H9 (cell line): ENCODE measurements around the gene CASK. TPM values are rescaled to one million over a fixed set of nuclear protein-coding genes. Genes with fewer than 3 reads are reported as not detected.

Experiments used
- DNase-seq: peaks from one replicate; pipeline ENCODE4 v3.0.0-alpha.2; 2017
- H2AFZ ChIP-seq: one replicate; pipeline ENCODE4 v1.6.1; 2013; ENCODE audit warnings: mild to moderate bottlenecking, low read length, control low read depth, moderate library complexity
- H2AK5ac ChIP-seq: 2 replicates; pipeline ENCODE4 v1.6.1; 2013; ENCODE audit warnings: low read length, control low read depth, mixed read lengths; ENCODE audit not compliant: insufficient read length
- H2BK120ac ChIP-seq: one replicate; pipeline ENCODE4 v1.6.1; 2013; ENCODE audit warnings: low read depth, mild to moderate bottlenecking, low read length, control low read depth, inconsistent platforms; ENCODE audit not compliant: poor library complexity, severe bottlenecking
- H2BK12ac ChIP-seq: 2 replicates; pipeline ENCODE4 v1.6.1; 2013; ENCODE audit warnings: low read length, control low read depth, mixed read lengths, low read depth; ENCODE audit not compliant: insufficient read length
- H2BK15ac ChIP-seq: 2 replicates; pipeline ENCODE4 v1.6.1; 2013; ENCODE audit warnings: low read depth, low read length, control low read depth
- H2BK20ac ChIP-seq: one replicate; pipeline ENCODE4 v1.6.1; 2013; ENCODE audit warnings: low read depth, mild to moderate bottlenecking, low read length, control low read depth, inconsistent platforms; ENCODE audit not compliant: poor library complexity, severe bottlenecking
- H2BK5ac ChIP-seq: 2 replicates; pipeline ENCODE4 v1.6.1; 2013; ENCODE audit warnings: low read length, control low read depth, mixed read lengths; ENCODE audit not compliant: insufficient read length
- H3K14ac ChIP-seq: 2 replicates; pipeline ENCODE4 v1.6.1; 2013; ENCODE audit warnings: low read length, control low read depth; ENCODE audit not compliant: insufficient read depth
- H3K18ac ChIP-seq: 2 replicates; pipeline ENCODE4 v1.6.1; 2013; ENCODE audit warnings: low read depth, mild to moderate bottlenecking, mixed read lengths, low read length, control low read depth; ENCODE audit not compliant: insufficient read length
- H3K23ac ChIP-seq: 2 replicates; pipeline ENCODE4 v1.6.1; 2013; ENCODE audit warnings: low read length, control low read depth, mixed read lengths, low read depth; ENCODE audit not compliant: insufficient read length
- H3K23me2 ChIP-seq: 2 replicates; pipeline ENCODE4 v1.6.1; 2013; ENCODE audit warnings: low read depth, mild to moderate bottlenecking, mixed read lengths, low read length, control low read depth; ENCODE audit not compliant: insufficient read length, poor library complexity, severe bottlenecking
- H3K27ac ChIP-seq: 2 replicates; pipeline ENCODE4 v1.5.1; 2013; ENCODE audit warnings: low read length, control low read depth, mixed read lengths, low read depth; ENCODE audit not compliant: insufficient read length
- H3K27me3 ChIP-seq: 2 replicates; pipeline ENCODE4 v1.6.1; 2013; ENCODE audit warnings: low read length, control low read depth, inconsistent platforms; ENCODE audit not compliant: insufficient read depth
- H3K4ac ChIP-seq: 2 replicates; pipeline ENCODE4 v1.6.1; 2013; ENCODE audit warnings: low read depth, mild to moderate bottlenecking, control low read depth, inconsistent platforms, low read length, moderate library complexity
- H3K4me1 ChIP-seq: 2 replicates; pipeline ENCODE4 v1.6.1; 2013; ENCODE audit warnings: low read length, control low read depth, inconsistent platforms; ENCODE audit not compliant: insufficient read depth
- H3K4me2 ChIP-seq: 2 replicates; pipeline ENCODE4 v1.6.1; 2013; ENCODE audit warnings: low read length, control low read depth, mixed read lengths; ENCODE audit not compliant: insufficient read length, insufficient read depth
- H3K56ac ChIP-seq: 2 replicates; pipeline ENCODE4 v1.6.1; 2013; ENCODE audit warnings: low read depth, mild to moderate bottlenecking, mixed read lengths, low read length, control low read depth; ENCODE audit not compliant: insufficient read length
- H3K79me1 ChIP-seq: 2 replicates; pipeline ENCODE4 v1.6.1; 2013; ENCODE audit warnings: low read depth, mild to moderate bottlenecking, moderate library complexity, low read length, control low read depth, inconsistent platforms; ENCODE audit not compliant: insufficient read depth, poor library complexity, severe bottlenecking
- H3K79me2 ChIP-seq: 2 replicates; pipeline ENCODE4 v1.6.1; 2013; ENCODE audit warnings: low read length, control low read depth, inconsistent platforms; ENCODE audit not compliant: insufficient read depth
- H3K9ac ChIP-seq: 2 replicates; pipeline ENCODE4 v1.6.1; 2013; ENCODE audit warnings: low read length, control low read depth, mixed read lengths; ENCODE audit not compliant: insufficient read length; ENCODE audit errors: extremely low read depth
- H3K9me3 ChIP-seq: one replicate; pipeline ENCODE4 v1.6.1; 2013; ENCODE audit warnings: low read depth, low read length, inconsistent platforms; ENCODE audit not compliant: control insufficient read depth
- H3T11ph ChIP-seq: one replicate; pipeline ENCODE4 v1.6.1; 2013; ENCODE audit warnings: mild to moderate bottlenecking, low read length, control low read depth, inconsistent platforms
- H4K20me1 ChIP-seq: one replicate; pipeline ENCODE4 v1.6.1; 2013; ENCODE audit not compliant: control insufficient read depth, insufficient read length, insufficient read depth
- H4K5ac ChIP-seq: 2 replicates; pipeline ENCODE4 v1.6.1; 2013; ENCODE audit warnings: low read depth, mild to moderate bottlenecking, mixed read lengths, low read length, control low read depth; ENCODE audit not compliant: insufficient read length
- H4K8ac ChIP-seq: replicated peaks from 2 replicates; pipeline ENCODE4 v1.6.1; 2013; ENCODE audit warnings: low read length, control low read depth, mixed read lengths, low read depth; ENCODE audit not compliant: insufficient read length
- H4K91ac ChIP-seq: 2 replicates; pipeline ENCODE4 v1.6.1; 2013; ENCODE audit warnings: low read depth, mild to moderate bottlenecking, moderate library complexity, mixed read lengths, low read length, control low read depth; ENCODE audit not compliant: insufficient read length
- H3K27ac Mint-ChIP-seq, 3 experiments: 2 replicates in 2 of 3; 3 replicates in 1 of 3; pipeline ENCODE4 v1.8.0; 2020 to 2021; ENCODE audit warnings: mixed read lengths in 3 of 3, mild to moderate bottlenecking in 1 of 3, moderate library complexity in 1 of 3
- H3K27me3 Mint-ChIP-seq: 2 replicates; pipeline ENCODE4 v1.8.0; 2021; ENCODE audit warnings: low read depth, mild to moderate bottlenecking, moderate library complexity, mixed read lengths
- H3K36me3 Mint-ChIP-seq, 3 experiments: 2 replicates in 2 of 3; 3 replicates in 1 of 3; pipeline ENCODE4 v1.8.0; 2020 to 2021; ENCODE audit warnings: low read depth in 3 of 3, mixed read lengths in 3 of 3; ENCODE audit not compliant: insufficient read depth in 1 of 3
- H3K4me1 Mint-ChIP-seq, 2 experiments: 2 replicates each; pipeline ENCODE4 v1.8.0; 2020; ENCODE audit warnings: mixed read lengths in 2 of 2
- H3K4me3 Mint-ChIP-seq, 2 experiments: 2 replicates in 1 of 2; 3 replicates in 1 of 2; pipeline ENCODE4 v1.8.0; 2020 to 2021; ENCODE audit warnings: mild to moderate bottlenecking in 2 of 2, mixed read lengths in 2 of 2, moderate library complexity in 1 of 2
- H3K9me3 Mint-ChIP-seq, 2 experiments: 2 replicates in 1 of 2; 3 replicates in 1 of 2; pipeline ENCODE4 v1.8.0; 2020; ENCODE audit warnings: mild to moderate bottlenecking in 2 of 2, mixed read lengths in 2 of 2, moderate library complexity in 1 of 2
- CTCF ChIP-seq: fragments of 200-600 bp; sonication (generic); conservative IDR thresholded peaks from 3 replicates; pipeline ENCODE4 v1.8.0; 2021; ENCODE audit warnings: antibody characterized with exemption, mild to moderate bottlenecking
- WGBS: extraction: QIAGEN DNeasy Blood & Tissue Kit; methylation state at CpG from one replicate; pipeline ENCODE4 v1.1.7; 2013; ENCODE audit warnings: missing lambda C conversion rate, low lambda C conversion rate, mixed read lengths; ENCODE audit not compliant: insufficient read length; ENCODE audit errors: extremely low coverage; 5-methylcytosine and 5-hydroxymethylcytosine counted together
- total RNA-seq: library from RNA; stranded (reverse); gene quantifications from 2 replicates; pipeline ENCODE4 v1.2.1, GENCODE V29; 2021

The CASK gene
- total RNA-seq, 1 experiment from 2014 or later, result 44.1 TPM

- Histone ChIP-seq H4K20me1 (no peaks in the 10 kb centered on the region), H2BK5ac (no peak overlapping the region), H2AFZ (no peak overlapping the region), H3T11ph (no peak overlapping the region), H3K9me3 (peaks cover 9% of the 10 kb centered on the region), H2BK120ac (no peak overlapping the region), H2BK15ac (peak overlapping the region; percentile 20; the same call in 1 of the 2 replicates), H3K23me2 (no peaks in the 10 kb centered on the region), H3K4ac (no peak overlapping the region), H4K8ac (no peak overlapping the region), H3K4me2 (no peak overlapping the region), H3K4me1 (peaks cover 5% of the 10 kb centered on the region; the same call in 1 of the 2 replicates), H3K14ac (no peak overlapping the region), H3K9ac (no peak overlapping the region), H4K91ac (no peak overlapping the region), H3K23ac (no peak overlapping the region), H2BK20ac (no peak overlapping the region), H4K5ac (no peak overlapping the region), H2AK5ac (no peak overlapping the region), H2BK12ac (no peak overlapping the region), H3K56ac (no peak overlapping the region), H3K79me1 (no peaks in the 10 kb centered on the region), H3K18ac (no peak overlapping the region), H3K27me3 (no peaks in the 10 kb centered on the region), H3K79me2 (no peaks in the 10 kb centered on the region), H3K27ac (no peak overlapping the region)
- Mint-ChIP-seq H3K36me3 (peaks cover 21 to 28% (median 24%) of the 10 kb centered on the region in 3 experiments), H3K9me3 (peaks cover 55 to 57% of the 10 kb centered on the region in 2 experiments), H3K4me1 (peaks cover 10 to 15% of the 10 kb centered on the region in 2 experiments), H3K27ac (no peak overlapping the region), H3K27me3 (no peaks in the 10 kb centered on the region; the same call in 1 of the 2 replicates), H3K4me3 (no peak overlapping the region)
- no peak for TF ChIP-seq CTCF
- no peak for DNase-seq
- no CpG with 5 or more reads among the region's 3 CpGs for WGBS
Observed at GRCh38 chrX:41722214-41722613, 201.1 kb downstream of the CASK start.
